SKM-1 treated with dmso at 0.1 percent for 144 hours (cell line): ENCODE data around the gene SKAP2.

Source experiments
- DNase-seq: peaks from one replicate; lab custom pipeline; 2025; ENCODE audit not compliant: unreplicated experiment; lab: John Stamatoyannopoulos, UW

Gene SKAP2

GRCh38 chr7:26779978-26780595 lies 84.3 kb downstream of the SKAP2 start:
- no peak for DNase-seq

GRCh38 chr7:26777385-26777784 lies 87.0 kb downstream of the SKAP2 start:
- DNase-seq: no peak

- DNase-seq: no peak
Observed at GRCh38 chr7:26760501-26760900, 103.9 kb downstream of the SKAP2 start.

GRCh38 chr7:26759108-26759507 lies 105.3 kb downstream of the SKAP2 start:
- DNase-seq: no peak

GRCh38 chr7:26743205-26743604 lies 121.2 kb downstream of the SKAP2 start:
- no peak for DNase-seq

GRCh38 chr7:26735976-26736600 lies 128.3 kb downstream of the SKAP2 start:
- DNase-seq: no peak

GRCh38 chr7:26729150-26729775 lies 135.1 kb downstream of the SKAP2 start:
- no peak for DNase-seq

- DNase-seq: no peak
Observed at GRCh38 chr7:26726051-26726450, 138.3 kb downstream of the SKAP2 start.

GRCh38 chr7:26724795-26725194 lies 139.6 kb downstream of the SKAP2 start:
- DNase-seq: no peak

GRCh38 chr7:26723129-26723528 lies 141.3 kb downstream of the SKAP2 start:
- DNase-seq: no peak

- no peak for DNase-seq
Observed at GRCh38 chr7:26721450-26721849, 142.9 kb downstream of the SKAP2 start.

GRCh38 chr7:26718063-26718462 lies 146.3 kb downstream of the SKAP2 start:
- no peak for DNase-seq

GRCh38 chr7:26714438-26714837 lies 150.0 kb downstream of the SKAP2 start:
- DNase-seq: no peak

- DNase-seq: no peak
Observed at GRCh38 chr7:26714006-26714405, 150.4 kb downstream of the SKAP2 start.

GRCh38 chr7:26709210-26709990 lies 155.0 kb downstream of the SKAP2 start:
- DNase-seq: peak; percentile 77

GRCh38 chr7:26705567-26705966 lies 158.8 kb downstream of the SKAP2 start:
- DNase-seq: no peak

GRCh38 chr7:26704786-26705185 lies 159.6 kb downstream of the SKAP2 start:
- no peak for DNase-seq

GRCh38 chr7:26704036-26704435 lies 160.4 kb downstream of the SKAP2 start:
- no peak for DNase-seq

- DNase-seq: no peak
Observed at GRCh38 chr7:26700893-26701292, 163.5 kb downstream of the SKAP2 start.

GRCh38 chr7:26700386-26700785 lies 164.0 kb downstream of the SKAP2 start:
- no peak for DNase-seq

GRCh38 chr7:26699766-26700165 lies 164.6 kb downstream of the SKAP2 start:
- DNase-seq: no peak

- no peak for DNase-seq
Observed at GRCh38 chr7:26698806-26699205, 165.6 kb downstream of the SKAP2 start.
